Ishikawa (cell line): ENCODE data around the gene CDH18.
A peak's percentile ranks its signal among the peaks of the same experiment; 100 is the strongest.

ENCODE experiments used
- CEBPB ChIP-seq: IDR thresholded peaks from 2 replicates; pipeline ENCODE4 v1.6.1; 2012
- CREB1 ChIP-seq: IDR thresholded peaks from 2 replicates; pipeline ENCODE4 v1.6.1; 2012; ENCODE audit warnings: low read depth
- EGR1 ChIP-seq: IDR thresholded peaks from 2 replicates; pipeline ENCODE4 v1.6.1; 2012
- EP300 ChIP-seq: IDR thresholded peaks from 2 replicates; pipeline ENCODE4 v1.6.1; 2012; ENCODE audit warnings: borderline replicate concordance
- FOXM1 ChIP-seq: IDR thresholded peaks from 2 replicates; pipeline ENCODE4 v1.6.1; 2012; ENCODE audit warnings: low read depth, borderline replicate concordance
- MAX ChIP-seq: IDR thresholded peaks from 2 replicates; pipeline ENCODE4 v1.6.1; 2012
- NFIC ChIP-seq: IDR thresholded peaks from 2 replicates; pipeline ENCODE4 v1.6.1; 2012
- RAD21 ChIP-seq: IDR thresholded peaks from 2 replicates; pipeline ENCODE4 v1.6.1; 2012; ENCODE audit warnings: low read depth
- REST ChIP-seq: IDR thresholded peaks from 2 replicates; pipeline ENCODE4 v1.6.1; 2012; ENCODE audit warnings: low read depth, mild to moderate bottlenecking
- TAF1 ChIP-seq: IDR thresholded peaks from 2 replicates; pipeline ENCODE4 v1.6.1; 2012; ENCODE audit warnings: low read depth, mild to moderate bottlenecking
- TCF12 ChIP-seq: IDR thresholded peaks from 2 replicates; pipeline ENCODE4 v1.6.1; 2012; ENCODE audit warnings: low read depth
- TEAD4 ChIP-seq: IDR thresholded peaks from 2 replicates; pipeline ENCODE4 v1.6.1; 2012
- USF1 ChIP-seq: IDR thresholded peaks from 2 replicates; pipeline ENCODE4 v1.6.1; 2012
- YY1 ChIP-seq: IDR thresholded peaks from 2 replicates; pipeline ENCODE4 v1.6.1; 2012; ENCODE audit warnings: low read depth
- ZBTB7A ChIP-seq: IDR thresholded peaks from 2 replicates; pipeline ENCODE4 v1.6.1; 2012; ENCODE audit warnings: low read depth

Gene CDH18

GRCh38 chr5:19802686-19803085 is 185.3 kb downstream of the CDH18 start:
- TF ChIP-seq EP300, result peak; percentile 97
- peak; percentile 95 for TF ChIP-seq TCF12
- peak; percentile 85 for TF ChIP-seq NFIC
- TF ChIP-seq RAD21, result peak; percentile 12; the same call in 1 of the 2 replicates
- TF ChIP-seq EGR1, result no peak
- peak; percentile 35; the same call in 1 of the 2 replicates for TF ChIP-seq MAX
- TF ChIP-seq TEAD4, result peak; percentile 46; the same call in 1 of the 2 replicates
- TF ChIP-seq FOXM1, result peak; percentile 95
- TF ChIP-seq TAF1, result 0 out of 2 replicates have a peak, but pooled peaks have one; percentile 24
- no peak for TF ChIP-seq YY1
- TF ChIP-seq REST, result no peak; the same call in 1 of the 2 replicates
- TF ChIP-seq USF1, result no peak
- TF ChIP-seq CEBPB, result peak; percentile 81; the same call in 1 of the 2 replicates

GRCh38 chr5:19795218-19795617 is 192.8 kb downstream of the CDH18 start:
- TF ChIP-seq TAF1 (no peak), EGR1 (no peak), CREB1 (no peak), RAD21 (peak; percentile 43)

GRCh38 chr5:19790829-19791466 is 197.1 kb downstream of the CDH18 start:
- no peak for TF ChIP-seq ZBTB7A
- no peak for TF ChIP-seq REST
- TF ChIP-seq MAX, result no peak
- TF ChIP-seq TCF12, result no peak
- TF ChIP-seq FOXM1, result no peak
- no peak for TF ChIP-seq CEBPB
- TF ChIP-seq TEAD4, result no peak
- no peak for TF ChIP-seq RAD21
- no peak for TF ChIP-seq USF1
- TF ChIP-seq YY1, result no peak
- no peak for TF ChIP-seq EP300
- TF ChIP-seq TAF1, result no peak
- TF ChIP-seq EGR1, result no peak
- no peak for TF ChIP-seq NFIC
- TF ChIP-seq CREB1, result no peak

GRCh38 chr5:19782566-19782965 is 205.4 kb downstream of the CDH18 start:
- no peak for TF ChIP-seq TEAD4
- no peak for TF ChIP-seq YY1
- TF ChIP-seq RAD21, result no peak
- no peak for TF ChIP-seq EP300
- TF ChIP-seq USF1, result no peak
- no peak for TF ChIP-seq ZBTB7A
- no peak for TF ChIP-seq FOXM1
- no peak for TF ChIP-seq MAX
- TF ChIP-seq TAF1, result no peak
- TF ChIP-seq CEBPB, result no peak
- no peak for TF ChIP-seq CREB1
- TF ChIP-seq NFIC, result no peak
- no peak for TF ChIP-seq TCF12
- no peak for TF ChIP-seq REST
- no peak for TF ChIP-seq EGR1
